ENCODE data around the gene PCDHA1.

The PCDHA1 gene

GRCh38 chr5:140877262-140877581 is 91.3 kb downstream of the PCDHA1 start (continued):
- TF ChIP-seq ZNF513 (tag by site-specific recombination; IDR thresholded peaks at IDR 0.05) (no peak), ZBTB11 (tag by site-specific recombination; conservative IDR thresholded peaks at IDR 0.05; ENCODE audit: low read depth) (no peak)

GRCh38 chr5:140881889-140882590 is 96.1 kb downstream of the PCDHA1 start, which contains the start of gene PCDHA13:
TSS of gene PCDHA13 (plus strand) at chr5:140882124. CDS start at chr5:140882269, 145 bp downstream.
- ChIA-PET POLR2A (no interaction called here), CTCF (interaction anchor here (0.6 to 5.1 kb wide), 27 partner anchors 10 to 221 kb away, joined by 3 to 81 read pairs (median 5); partner anchors contain the start of genes PCDHA10, PCDHA11, PCDHAC1 and PCDHAC2)
- Histone ChIP-seq H3K9me3 (ENCODE audit: control insufficient read depth, insufficient read depth, low read depth, low read length) (no peaks in the 10 kb centered on the region), H3K27ac (ENCODE audit: extremely low read depth, low read depth, low read length) (no peak within 1 kb of the TSS), H3K36me3 (ENCODE audit: control insufficient read depth in 2 of 2, insufficient read depth in 1 of 2, low read length in 2 of 2) (no peaks in the 10 kb centered on the region), H3K4me1 (ENCODE audit: control insufficient read depth, insufficient read depth, low read length) (no peaks in the 10 kb centered on the region), H3K4me3 (ENCODE audit: low read depth, low read length) (peak within 1 kb of the TSS; percentile 4; the same call in 1 of the 2 replicates)
- TF ChIP-seq ZNF26 (tag by site-specific recombination; IDR thresholded peaks at IDR 0.05) (no peak), ZNF514 (tag by site-specific recombination; IDR thresholded peaks at IDR 0.05) (no peak), HOXA7 (CRISPR knock-in tag; IDR thresholded peaks at IDR 0.05; ENCODE audit: borderline replicate concordance) (no peak), ZNF473 (tag by site-specific recombination; IDR thresholded peaks at IDR 0.05) (no peak), ZNF521 (tag by site-specific recombination; IDR thresholded peaks at IDR 0.05) (no peak), ZNF175 (tag by site-specific recombination; IDR thresholded peaks at IDR 0.05) (no peak), ZNF560 (tag by site-specific recombination; IDR thresholded peaks at IDR 0.05; ENCODE audit: borderline replicate concordance) (no peak), SCRT2 (tag by site-specific recombination; IDR thresholded peaks at IDR 0.05) (no peak), KLF9 (tag by site-specific recombination; IDR thresholded peaks at IDR 0.05; ENCODE audit: low read depth) (no peak), ZNF157 (tag by site-specific recombination; IDR thresholded peaks at IDR 0.05) (no peak), ZNF280C (tag by site-specific recombination; IDR thresholded peaks at IDR 0.05) (no peak), PRDM4 (tag by site-specific recombination; IDR thresholded peaks at IDR 0.05) (no peak), FEZF1 (tag by site-specific recombination; IDR thresholded peaks at IDR 0.05) (no peak), ZNF114 (tag by site-specific recombination; IDR thresholded peaks at IDR 0.05) (no peak), YY2 (tag by site-specific recombination; IDR thresholded peaks at IDR 0.05) (no peak), ZEB2 (tag by site-specific recombination; IDR thresholded peaks at IDR 0.05) (no peak)
